ENCODE measurements around the gene MCTP2.
"Not testable (repeated sequence)": the region's sequence is repeated elsewhere in the genome, so short reads cannot be mapped to it uniquely, and the experiment has no call there.

The MCTP2 gene

GRCh38 chr15:94235646-94236045 lies 4.3 kb downstream of the MCTP2 start:
- no peak for ATAC-seq

GRCh38 chr15:94236608-94237007 lies 5.2 kb downstream of the MCTP2 start:
- no peak for ATAC-seq

- no peak for ATAC-seq
These were observed 6.5 kb downstream of the MCTP2 start for GRCh38 chr15:94237903-94238302.

DNA sequence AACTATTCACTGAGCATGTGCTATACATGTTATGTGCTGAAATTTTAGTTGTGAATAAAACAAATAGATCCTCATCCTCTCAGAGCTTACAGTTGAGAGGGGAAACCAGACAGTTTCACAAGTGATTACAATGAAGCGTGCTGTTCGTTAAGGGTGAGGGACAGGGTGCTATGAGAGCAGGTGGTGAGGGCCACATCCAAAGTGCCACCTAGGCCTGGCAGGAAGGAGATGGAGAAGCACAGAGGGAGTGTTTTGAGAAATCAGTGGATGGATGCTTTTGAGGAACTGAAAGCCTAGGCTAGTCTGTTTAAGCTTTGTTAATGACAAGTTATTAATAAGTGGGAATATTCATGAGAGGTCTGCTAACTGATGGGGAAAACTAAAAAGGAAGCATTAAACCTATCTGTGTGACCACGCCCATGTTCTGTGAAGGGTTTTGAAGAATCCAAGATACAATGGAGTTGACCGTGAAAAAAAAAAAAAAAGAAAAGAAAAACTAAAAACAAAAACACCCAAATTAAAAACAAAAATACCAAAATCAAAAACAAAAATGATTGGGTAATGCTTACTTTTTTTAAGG lies 7.3 kb downstream of the MCTP2 start:
- ATAC-seq, result no peak

DNA sequence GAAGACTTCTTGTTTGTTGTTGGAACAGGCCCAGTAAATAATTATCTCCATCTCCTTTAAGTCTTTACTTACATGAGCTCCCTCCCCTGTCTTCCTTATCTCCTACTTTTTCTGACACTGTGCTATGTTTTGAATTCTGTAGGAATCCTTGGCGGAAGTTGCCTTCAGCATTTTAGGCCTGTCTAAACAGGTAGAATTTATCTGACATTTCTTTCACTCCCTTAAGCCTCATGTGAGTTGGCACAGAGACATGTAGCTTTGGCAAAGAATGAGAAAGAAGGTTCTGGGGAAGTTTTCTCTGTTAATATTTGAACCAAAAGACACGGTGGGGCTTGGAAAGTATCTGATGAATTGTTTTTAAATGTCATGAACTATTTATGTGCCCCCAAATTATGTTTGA lies 8.1 kb downstream of the MCTP2 start:
- ATAC-seq, result no peak

- no peak for ATAC-seq
These were observed 9.1 kb downstream of the MCTP2 start for GRCh38 chr15:94240480-94240879.

GRCh38 chr15:94242257-94242656 lies 10.9 kb downstream of the MCTP2 start:
- no peak for ATAC-seq

- ATAC-seq, result not testable (repeated sequence)
These were observed 11.6 kb downstream of the MCTP2 start for GRCh38 chr15:94243003-94243402.

DNA sequence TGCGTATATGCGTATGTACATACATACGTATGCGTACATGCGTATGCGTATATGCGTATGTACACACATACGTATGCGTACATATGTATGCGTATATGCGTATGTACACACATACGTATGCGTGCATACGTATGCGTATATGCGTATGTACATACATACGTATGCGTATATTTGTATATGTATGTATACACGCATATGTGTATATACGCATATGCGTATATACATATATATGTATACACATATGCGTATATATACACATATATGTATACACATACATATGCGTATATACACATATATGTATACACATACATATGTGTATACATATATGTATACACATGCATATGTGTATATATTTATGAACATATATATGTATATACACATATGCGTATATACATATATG lies 12.1 kb downstream of the MCTP2 start:
- no peak for ATAC-seq

GRCh38 chr15:94246016-94246415 lies 14.7 kb downstream of the MCTP2 start:
- ATAC-seq, result no peak

GRCh38 chr15:94247789-94248638 lies 16.7 kb downstream of the MCTP2 start:
- ATAC-seq, result no peak

GRCh38 chr15:94250801-94251200 lies 19.4 kb downstream of the MCTP2 start:
- ATAC-seq, result no peak

DNA sequence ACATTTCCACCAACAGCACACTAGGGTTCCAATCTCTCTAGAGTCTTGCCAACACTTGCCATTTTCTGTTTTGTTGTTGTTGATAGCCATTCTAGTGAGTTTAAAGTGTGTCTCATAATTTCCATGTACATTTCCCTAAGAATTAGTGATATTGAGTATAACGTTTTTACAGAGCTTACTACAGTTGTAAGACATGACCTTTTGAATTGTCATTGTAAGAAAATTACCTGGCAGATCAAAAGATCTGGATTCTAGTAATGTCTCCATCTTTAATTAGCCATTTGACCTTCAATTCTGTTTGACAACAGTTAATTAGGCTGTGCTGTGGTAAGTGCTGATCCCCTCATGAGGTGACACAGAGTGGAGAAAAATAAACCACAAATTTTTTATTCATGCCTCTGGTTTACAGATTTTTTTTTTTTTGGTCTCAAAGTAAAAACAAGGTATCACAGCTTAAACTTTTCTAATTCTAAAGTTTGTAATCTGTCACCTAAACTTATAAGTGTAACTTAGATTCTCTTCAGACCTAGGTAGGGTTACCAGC lies 20.9 kb downstream of the MCTP2 start:
- ATAC-seq, result peak in 1 of 2 donors; percentile 36

GRCh38 chr15:94252906-94253491 lies 21.6 kb downstream of the MCTP2 start:
- no peak for ATAC-seq

DNA sequence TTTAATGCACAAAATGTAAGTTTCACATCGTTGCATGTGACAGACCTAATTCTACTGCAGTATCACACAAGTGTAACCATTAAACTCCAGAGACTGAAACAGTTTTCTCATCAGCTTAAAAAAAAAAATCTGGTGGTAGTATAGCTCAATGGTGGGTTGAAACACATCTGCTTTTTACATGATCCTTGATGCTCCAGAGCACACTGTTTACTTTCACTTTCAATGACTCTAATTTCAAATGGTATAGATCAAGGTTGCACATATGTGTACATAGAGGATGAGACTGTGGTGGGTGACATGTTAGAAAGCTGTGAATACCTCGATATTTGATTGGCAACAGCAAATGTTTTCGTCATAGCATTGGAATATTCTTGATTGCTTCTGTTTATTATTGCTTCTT lies 22.4 kb downstream of the MCTP2 start:
- ATAC-seq, result peak; percentile 48 to 53

GRCh38 chr15:94255540-94255939 lies 24.2 kb downstream of the MCTP2 start:
- no peak for ATAC-seq

DNA sequence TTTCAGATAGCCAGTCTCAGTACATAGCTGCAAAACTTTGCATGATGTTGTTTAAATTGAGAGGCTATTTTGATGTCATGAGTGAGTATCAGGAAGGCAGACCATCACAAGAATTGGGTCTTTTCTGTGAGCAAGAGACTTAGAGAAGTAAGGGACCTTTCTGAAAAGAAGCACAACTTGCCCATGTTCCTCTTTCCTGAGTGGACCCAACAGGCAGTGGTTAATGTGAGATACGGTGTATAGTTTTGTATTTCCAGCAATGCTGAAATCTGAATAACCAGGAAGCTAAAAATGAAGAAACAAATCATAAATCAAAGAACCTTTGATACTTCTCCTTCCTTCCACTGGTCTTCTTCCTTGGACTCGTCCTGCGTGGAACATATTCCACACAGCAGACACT lies 25.1 kb downstream of the MCTP2 start:
- no peak for ATAC-seq

- ATAC-seq, result not testable (repeated sequence)
These were observed 26.4 kb downstream of the MCTP2 start for GRCh38 chr15:94257776-94258175.

DNA sequence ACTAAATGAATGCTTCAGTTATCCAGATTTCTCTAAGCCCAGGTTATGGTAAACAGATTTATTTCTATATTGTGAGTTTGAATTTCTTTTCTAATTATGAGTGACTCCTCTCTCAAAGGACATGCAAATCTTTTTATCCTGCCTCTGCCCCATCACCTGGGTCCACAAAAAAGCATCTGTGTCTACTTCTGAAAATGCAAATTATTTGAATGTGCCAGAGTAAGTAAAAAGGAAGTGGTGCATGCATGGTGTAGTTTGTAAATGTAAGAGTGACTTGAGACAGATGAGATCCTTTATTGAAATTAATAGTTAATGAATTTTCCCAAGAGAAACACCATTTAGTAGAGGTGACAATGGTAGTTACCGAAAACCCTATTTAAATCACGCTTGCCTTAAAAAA lies 26.9 kb downstream of the MCTP2 start:
- no peak for ATAC-seq

DNA sequence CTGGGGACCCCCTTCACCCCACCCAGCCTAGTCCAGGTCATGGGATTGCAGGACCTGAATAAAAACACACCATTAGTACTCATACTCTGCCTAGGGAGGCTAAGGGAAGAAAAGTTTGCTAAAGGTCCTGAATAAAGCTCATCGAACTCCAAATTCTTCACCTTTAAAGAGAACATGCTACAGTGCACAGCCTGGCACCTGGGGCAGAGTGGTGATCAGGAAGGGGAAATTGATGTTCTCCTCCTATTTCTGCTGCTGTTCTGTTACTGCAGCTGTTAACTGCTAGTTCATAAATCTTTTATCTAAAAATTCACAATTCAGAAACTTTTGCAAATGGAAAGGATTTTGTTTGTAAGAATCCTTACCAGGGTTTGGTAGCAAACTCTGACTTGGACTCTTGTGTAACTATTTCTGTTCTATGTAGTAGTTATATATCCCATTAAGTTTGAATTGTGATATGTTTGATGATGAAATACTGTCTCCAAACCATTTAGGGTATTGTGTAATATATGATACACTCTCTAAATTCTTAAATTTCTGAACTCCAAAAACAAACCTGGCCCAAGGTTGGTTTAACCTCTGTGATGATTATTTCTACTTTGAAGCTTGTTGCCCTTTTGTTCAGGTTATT lies 27.9 kb downstream of the MCTP2 start:
- no peak for ATAC-seq

- ATAC-seq, result no peak
These were observed 28.5 kb downstream of the MCTP2 start for GRCh38 chr15:94259863-94260262.

GRCh38 chr15:94262201-94262600 lies 30.8 kb downstream of the MCTP2 start:
- no peak for ATAC-seq

Data from activated CD4-positive, CD25-positive, alpha-beta regulatory T cell treated with anti-CD3 and anti-CD28 coated beads, Interleukin-2, amount 50 U/mL, for 24 hours (primary cell).